Activated CD4-positive, CD25-positive, alpha-beta regulatory T cell (primary cell): ENCODE measurements around the gene GPC5.
"Not testable (repeated sequence)": the region's sequence is repeated elsewhere in the genome, so short reads cannot be mapped to it uniquely, and the experiment has no call there.

ENCODE experiments used
- DNase-seq, 4 experiments: peaks; one replicate each; lab custom pipeline; 2025; lab: John Stamatoyannopoulos, UW

Gene GPC5

DNA sequence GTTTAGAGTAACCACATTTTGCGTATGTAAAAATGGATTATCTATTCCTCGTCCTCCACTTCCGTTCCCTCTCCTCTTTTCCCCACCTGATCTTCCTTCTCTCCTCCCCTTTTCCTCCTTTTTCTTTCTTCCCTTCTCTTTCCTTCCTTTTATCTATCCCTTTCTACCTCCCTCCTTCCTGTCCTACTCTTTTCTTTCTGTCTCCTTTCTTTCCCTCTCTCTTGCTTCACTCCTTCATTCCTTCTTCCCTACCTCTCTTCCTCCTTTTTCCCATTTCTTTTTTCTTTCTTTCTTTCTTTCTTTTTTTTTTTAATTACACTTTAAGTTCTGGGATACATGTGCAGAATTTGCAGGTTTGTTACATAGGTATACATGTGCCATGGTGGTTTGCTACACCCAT lies 1139.7 kb downstream of the GPC5 start:
- no peak for DNase-seq

DNA sequence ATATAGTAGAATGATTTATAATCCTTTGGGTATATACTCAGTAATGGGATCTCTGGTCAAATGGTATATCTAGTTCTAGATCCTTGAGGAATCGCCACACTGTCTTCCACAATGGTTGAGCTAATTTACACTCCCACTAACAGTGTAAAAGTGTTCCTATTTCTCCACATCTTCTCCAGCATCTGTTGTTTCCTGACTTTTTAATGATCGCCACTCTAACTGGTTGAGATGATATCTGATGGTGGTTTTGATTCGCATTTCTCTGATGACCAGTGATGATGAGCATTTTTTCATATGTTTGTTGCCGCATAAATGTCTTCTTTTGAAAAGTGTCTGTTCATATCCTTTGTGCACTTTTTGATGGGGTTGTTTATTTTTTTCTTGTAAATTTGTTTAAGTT lies 1140.7 kb downstream of the GPC5 start:
- DNase-seq, result not testable (repeated sequence)

DNA sequence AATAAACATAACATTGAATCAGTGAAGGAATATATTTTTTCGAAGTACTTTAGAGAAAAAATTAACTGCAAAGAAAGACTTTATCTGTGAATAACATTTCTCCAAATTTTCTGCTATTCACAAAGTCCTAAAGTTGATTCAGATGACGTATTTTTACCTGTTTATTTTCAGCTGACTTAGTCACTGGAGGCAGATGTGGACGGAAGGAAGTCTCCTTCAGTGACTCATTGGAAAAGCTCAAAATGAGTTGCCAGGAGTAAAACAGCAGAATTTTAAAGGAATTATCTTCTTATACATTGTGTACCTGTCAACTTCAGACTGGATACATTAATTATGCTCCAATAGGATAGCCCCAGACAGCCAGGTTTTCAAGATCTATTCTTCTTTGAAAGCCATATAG lies 1148.8 kb downstream of the GPC5 start:
- no peak for DNase-seq

DNA sequence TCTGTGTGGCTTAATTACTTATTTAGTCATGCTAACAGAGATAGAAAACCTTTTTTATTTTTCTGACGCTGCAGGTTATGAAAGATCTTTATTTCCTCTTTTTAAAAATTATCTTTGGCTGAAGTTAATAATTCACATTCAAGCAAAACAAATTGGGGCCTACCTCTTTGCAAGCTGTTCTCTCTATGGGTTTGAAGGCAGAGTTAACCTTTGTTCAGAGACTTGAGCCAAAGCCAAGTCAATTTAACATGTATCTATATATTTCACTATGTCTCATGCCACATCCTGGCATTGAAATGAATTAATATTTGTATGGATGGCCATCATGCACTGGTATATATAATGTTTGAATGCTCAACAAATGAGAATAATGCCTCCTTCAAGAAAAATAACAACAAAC lies 1150.9 kb downstream of the GPC5 start:
- no peak for DNase-seq

DNA sequence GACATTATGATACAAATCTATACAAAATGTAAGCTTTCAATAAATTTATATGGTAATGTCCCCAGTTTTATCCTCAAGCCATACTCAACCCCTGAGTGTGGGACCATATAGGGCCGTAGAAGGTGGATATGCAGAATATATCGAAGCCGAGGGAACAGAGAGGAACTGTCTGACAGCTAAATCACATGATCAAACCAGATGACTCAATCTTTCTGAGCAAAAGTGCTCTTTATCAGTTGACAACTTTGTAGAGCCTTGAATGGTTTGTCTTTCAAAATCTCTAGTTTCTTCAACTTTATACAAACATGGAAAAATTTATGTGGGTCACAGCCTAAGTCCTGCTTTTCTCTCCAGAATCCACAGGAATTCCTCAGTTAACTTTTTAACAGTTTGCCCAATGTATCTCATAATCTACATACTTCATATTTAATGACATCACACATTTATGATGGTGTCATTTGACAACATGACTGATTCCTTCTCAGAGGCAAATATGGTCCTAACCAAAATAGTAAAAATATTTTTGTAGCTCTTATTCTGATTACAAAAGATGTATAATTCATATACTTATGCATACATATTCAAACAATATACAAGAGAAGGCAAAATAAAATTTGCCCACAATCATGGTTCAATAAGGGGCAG lies 1155.2 kb downstream of the GPC5 start:
- no peak for DNase-seq

DNA sequence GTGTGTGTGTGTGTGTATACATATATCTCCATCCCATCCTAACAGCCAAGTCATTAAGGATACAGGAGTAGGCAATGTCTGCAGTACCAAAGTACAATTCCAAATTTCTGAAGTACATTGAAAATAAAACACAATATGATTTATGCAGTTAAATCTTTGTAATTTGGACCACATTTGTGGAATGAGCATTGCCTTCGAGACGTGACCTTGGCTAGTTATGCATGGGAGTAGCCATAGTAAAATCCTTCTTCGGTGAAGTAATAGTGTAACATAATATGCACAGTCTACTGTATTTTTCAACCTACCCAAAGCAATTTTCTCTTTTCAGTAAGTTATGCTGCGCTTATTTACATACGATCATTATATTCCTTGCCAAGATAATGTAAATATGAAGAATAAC lies 1162.5 kb downstream of the GPC5 start:
- no peak for DNase-seq

DNA sequence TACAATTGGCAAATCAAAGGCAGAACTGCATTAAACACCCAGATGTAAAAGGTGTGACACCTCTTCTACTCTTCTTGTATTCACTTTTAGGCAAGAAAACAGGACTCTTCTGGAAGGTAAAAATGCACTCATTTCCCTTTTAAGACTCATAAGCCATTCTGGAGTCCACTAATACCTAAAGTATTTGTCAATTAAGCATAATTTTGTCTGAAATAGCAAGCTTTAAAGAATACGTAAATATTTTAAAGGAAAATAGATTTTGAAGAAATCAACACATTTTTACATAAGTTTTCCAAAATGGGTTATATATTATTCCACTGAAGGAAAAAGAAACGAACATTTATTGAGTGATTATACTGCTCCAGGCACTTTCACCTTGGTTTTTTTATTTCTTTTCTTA lies 1166.5 kb downstream of the GPC5 start:
- DNase-seq, result no peak

DNA sequence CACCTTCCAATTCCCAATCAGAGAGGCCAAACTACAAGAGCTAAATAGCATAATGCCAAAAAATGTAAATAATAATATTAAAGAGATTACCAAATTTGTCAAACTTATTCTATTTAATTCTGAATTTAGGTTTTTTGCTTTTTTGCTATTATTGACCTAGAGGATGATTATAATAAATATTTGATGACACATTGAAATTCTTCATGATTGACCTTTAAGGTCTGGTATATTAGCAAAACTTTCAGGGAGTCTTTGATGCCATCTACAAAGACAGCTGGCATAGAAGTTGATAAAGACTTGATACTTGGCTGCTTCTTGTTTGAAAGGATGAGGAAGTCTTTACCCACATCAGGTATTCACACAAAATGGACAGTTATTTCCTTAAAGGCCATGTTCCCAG lies 1168.3 kb downstream of the GPC5 start:
- DNase-seq, result no peak

DNA sequence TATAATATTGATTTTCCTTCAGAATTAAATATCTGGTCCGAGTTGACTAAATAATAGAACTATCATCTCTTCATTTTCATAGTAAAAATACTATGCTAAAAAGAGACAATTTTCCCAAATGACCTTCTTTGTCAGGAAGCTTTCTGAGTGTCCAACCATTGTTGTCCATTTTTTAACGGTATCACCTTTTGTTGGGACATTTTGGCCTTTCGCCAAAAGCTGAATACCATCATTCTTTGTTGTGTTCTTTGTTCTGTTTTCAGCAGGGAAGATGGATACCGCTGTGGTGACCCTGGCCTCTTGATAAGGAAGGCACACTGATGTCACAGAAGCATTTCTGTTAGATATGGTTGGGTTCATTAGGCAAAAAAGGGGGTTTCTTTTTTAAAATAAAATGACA lies 1173.8 kb downstream of the GPC5 start:
- DNase-seq, result no peak

DNA sequence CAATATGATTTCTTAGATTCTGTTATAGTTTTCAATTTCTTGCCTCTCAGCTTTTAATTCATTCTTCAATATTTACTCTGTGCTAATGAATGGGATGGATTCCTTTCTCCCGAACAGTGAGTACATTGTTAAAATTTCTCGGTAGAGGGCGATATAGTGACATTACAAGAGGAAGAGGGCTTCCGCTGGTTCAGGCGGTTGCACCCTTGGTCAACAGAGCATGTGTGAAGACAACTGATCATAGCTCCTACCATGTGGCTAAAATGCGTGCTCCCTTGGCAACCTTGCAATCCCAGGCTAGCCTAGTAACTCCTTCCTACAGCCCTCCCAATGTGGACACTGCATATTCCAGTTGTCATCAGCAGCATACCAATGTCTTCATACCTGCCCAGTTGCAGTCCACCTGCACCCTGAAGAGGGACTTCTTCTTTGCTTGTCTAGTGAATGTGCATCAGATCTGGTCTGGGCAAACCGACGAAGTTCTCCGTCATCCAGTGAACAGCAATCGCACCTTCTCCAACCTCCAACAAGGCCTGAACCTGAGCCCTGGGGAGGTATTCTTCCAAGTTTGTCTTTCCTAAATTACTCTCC lies 1175.1 kb downstream of the GPC5 start:
- DNase-seq, result no peak

DNA sequence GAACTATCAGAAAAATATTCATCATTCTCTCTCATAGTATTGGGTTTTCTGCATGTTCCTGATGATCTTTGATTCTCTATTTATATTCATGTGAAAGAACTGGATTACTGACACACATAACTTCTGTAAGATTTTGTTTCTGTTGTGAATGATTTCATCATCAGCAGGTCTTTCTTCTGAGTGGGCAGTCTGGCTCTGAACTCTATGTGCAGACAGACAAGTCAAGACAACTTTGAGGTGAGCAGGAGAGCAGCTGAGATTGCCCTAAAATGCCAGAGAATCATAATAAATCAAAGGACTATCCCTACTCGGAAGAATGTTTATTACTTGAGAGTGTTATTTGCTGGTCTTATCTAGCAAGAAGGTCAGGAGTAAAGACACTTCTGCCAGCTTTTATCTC lies 1176.1 kb downstream of the GPC5 start:
- DNase-seq, result no peak

DNA sequence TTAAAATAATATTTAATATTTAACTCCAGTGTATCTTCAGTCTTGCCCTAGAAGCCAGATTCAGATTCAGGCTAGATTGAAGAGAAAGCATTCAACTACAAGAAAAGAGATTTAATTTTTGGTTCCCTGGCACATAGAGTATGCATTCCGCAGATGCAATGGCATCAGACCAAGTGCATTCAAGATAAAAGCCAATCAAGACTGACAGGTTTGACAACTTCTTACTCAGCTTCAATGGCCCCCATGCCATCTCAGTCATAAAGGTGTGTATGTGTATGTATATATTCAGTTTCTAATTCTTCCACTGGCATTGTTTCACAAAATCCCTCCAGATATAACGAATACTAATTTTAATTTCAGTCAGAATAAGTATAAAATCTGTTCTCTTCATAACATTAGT lies 1177.4 kb downstream of the GPC5 start:
- DNase-seq, result no peak

DNA sequence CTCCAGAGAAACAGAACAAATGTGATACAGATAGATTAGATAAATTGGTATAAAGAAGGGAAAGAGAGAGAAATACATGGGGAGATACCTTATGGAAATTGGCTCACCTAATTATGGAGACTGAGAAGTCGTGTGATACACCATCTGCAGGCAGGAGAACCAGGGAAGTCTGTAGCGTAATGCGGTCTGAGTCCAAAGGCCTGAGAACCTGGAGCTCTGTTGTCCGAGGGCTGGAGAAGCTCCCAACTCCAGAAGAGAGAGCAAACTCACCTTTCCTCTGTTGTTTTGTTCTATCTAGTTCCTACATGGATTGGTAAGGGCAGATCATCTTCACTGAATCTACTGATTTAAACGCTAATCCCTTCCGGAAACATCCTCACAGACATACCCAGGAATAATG lies 1179.9 kb downstream of the GPC5 start:
- no peak for DNase-seq

DNA sequence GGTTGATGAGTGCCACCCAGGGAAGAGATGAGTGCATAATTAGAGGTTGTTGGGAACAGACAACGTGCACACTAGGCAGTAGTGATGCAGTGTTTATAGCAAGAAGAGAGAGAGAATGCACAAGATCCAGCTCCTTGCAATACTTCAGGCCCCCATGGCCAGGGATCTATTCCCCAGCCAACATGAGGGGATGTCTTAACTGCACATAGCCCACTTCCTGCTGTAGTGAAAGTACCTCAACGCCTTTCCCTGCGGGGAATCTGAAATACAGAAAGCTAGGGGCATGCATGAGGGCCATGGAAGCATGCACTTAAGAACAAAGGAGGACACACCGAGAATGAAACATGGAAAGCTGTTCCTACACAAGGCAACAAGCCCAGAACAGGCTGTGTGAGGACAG lies 1191.5 kb downstream of the GPC5 start:
- no peak for DNase-seq

DNA sequence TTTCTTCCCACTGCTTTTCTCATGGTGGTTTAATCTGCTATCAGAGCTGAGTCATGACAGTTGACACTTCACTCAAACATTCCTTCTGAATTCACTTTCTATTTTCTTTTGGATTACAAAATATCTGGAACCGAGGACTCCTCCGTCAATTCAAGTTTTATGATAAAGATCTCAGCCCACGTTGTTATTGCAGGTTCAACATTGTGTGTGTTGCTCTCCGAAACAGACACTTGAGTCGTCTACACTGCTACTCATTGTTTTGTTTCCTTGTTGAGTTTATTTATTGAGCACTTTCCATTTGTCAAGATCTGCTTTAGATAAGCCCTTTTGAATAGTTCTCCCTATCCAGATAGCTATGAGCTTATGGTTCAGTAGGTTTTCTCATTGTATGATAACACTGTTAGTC lies 1192.1 kb downstream of the GPC5 start:
- no peak for DNase-seq

DNA sequence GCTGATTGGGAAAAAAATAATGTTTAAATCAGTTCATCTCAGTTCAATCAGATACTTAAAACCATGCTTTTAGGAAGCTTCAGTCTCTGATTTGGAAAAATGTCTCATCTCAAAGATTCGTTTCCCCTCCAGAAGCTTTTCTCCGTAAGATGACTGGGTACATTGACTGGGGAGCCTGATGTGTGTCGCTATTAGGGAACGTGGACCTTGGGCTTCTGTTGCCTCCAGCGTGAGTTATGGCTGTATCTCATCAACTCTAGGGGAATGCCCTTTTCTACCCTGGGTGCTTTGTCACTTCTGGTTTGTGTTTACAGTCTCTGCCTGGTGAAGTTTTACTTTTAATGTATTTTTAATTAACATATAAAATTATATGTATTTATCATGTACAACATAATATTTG lies 1192.7 kb downstream of the GPC5 start:
- DNase-seq, result no peak

DNA sequence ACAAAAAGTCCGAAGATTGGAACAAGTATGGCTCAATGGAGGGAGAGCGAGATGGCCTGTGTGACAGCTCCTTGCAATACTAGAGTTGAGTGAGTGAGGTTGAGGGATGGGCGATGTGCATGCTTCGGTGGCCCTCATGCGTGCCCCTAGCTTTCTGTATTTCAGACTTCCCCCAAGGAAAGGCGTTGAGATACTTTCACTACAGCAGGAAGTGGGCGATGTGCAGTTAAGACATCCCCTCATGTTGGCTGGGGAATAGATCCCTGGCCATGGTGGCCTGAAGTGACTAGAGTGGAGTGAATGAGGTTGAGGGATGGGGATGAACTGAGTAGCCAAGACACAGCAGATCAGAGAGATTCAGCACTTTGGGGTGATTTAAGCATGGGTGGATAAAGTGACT lies 1194.3 kb downstream of the GPC5 start:
- DNase-seq, result no peak

DNA sequence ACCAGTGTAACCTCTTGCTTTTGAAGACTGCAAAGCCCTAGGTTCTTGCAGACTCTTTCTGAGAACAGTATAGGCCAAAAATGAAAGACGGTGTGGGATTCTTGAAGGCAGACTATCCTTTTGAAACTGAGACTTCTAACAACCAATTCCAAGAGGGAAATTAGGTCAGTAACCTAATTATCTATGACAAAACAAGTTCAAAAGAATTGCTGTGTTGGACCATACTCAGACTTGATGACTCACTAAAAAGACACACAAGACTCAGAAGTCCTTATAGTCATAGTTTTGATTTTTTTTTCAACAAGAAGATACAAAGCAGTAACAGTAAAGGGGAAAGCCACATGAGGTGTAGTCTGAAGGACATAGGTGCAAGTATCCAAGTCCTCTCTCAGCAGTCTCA lies 1204.1 kb downstream of the GPC5 start:
- DNase-seq, result no peak

DNA sequence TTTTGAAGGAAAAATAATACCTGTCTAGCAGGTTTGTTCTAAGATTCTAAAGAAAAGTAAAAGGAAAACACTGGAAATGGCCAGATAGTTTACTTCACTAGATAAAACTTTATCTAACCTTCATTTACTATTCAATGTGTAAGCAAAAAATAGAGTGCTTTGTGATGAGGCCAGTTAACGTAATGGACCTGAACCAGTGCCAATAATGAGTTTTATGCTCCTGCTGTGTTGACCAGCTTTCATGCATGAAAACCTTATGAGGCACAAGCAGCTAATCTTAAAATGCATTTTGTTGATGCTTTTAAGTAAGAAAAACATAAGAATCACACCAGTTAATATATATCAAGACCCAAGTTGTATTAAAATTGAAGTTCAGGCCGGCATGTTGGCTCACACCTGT lies 1211.0 kb downstream of the GPC5 start:
- no peak for DNase-seq

DNA sequence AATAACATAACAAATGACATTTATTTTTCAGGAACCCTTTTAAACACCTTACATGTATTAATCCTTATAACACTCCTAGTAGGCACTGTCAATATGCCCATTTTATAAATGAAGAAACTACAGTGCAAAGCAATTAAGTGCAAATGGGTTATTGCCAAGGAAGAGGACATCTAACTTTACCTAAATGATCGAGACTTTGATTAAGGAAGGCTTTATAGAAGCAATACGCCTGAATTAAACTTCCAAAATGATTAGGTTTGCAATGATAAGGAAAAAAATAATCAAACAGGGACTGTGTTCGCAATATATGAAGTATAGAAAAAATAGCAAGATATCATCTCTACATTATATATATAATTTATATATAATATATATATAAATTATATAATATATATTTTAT lies 1214.5 kb downstream of the GPC5 start:
- no peak for DNase-seq

DNA sequence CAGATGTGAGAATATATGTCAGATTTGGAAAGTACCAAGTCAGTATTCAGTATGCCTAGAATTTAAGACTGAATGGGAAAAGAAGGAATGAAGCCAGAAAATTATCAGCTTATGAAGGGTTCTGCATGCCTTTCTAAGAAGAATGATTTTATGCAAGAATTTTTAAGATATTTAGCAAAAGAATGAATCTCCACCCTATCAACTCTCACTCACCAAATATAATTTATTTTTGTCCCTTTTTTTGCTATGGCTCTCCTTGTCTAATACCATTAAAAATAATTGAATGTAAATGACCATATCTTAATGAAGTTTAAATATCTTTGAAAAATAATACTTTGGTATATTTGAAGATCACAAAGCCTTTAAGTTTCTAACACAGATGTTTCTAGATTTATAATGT lies 1215.5 kb downstream of the GPC5 start:
- DNase-seq, result no peak

DNA sequence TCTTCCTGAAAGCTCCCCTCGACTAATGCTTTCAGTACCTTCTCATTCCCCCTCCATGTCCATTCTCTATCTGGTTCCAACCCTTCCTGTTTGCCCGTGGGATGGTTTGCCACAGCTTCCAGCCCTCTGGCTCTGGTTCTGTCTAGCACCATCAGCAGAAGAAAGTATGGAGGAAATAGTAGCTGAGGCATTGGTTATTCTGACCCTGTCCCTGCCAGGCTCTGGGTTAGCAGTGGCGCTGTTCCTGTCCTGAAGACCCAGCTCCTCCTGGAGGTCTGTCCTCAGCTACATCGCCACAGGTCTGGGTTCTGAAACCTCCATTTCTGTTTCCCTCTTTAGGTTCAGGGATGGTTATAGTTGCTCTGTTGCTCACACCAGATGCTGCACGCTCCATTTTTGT lies 1223.6 kb downstream of the GPC5 start:
- DNase-seq, result no peak

DNA sequence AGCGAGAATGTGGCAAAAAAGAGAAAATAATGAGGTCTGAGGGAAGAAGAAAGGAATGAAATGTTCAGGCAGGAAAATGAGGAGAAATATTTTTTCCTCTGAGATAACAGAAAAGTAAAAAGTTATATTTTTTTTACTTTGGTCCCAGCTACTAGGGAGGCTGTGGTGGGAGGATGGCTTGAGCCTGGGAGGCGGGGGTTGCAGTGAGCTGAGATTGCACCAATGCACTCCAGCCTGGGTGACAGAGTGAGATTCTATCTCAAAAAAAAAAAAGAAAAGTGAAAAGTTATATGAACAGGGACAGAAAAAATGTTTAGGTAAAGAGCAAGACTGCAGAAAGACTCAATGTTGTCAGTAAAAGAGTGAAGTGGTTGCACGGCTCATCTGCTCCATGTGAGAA lies 1224.5 kb downstream of the GPC5 start:
- no peak for DNase-seq

DNA sequence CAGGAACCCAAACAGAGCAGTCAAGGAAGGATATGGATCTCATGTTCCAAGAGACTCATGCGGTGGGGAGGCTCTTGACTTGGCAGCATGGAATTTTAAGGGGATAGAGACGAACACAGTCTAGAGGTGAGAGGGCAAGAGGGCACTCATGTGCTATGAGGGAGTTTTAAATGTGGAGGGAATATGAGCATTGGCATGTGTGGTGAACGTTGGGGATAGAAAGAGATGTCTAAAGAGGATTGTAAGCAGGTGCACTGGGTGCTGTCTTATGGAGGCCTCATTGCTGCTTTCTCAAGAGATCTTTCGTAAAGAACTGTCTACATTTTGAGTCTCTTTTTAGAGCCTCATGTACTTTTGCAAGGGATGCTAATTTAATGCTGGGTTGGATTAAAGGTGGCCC lies 1227.9 kb downstream of the GPC5 start:
- DNase-seq, result no peak

DNA sequence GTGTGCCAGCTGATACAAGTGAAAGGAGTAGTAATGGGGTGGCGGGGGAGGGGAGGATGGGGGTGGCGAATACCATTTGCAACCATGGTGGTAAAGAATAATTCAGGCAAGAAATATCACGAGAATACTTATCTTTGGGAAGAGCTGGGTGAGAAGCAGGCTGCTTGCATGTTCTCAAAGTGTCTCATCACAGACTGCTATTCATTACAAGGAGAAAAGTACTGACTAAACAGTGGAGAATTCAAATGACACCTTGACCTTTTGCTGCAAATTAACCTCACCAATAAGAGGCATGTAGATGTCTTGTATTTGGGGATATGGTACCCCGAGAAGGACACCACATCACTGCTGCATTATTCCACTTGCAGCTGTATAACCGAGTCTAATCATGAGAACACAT lies 1242.5 kb downstream of the GPC5 start:
- DNase-seq, result no peak
